ENCODE results near the gene SYT11. TPM values are rescaled to one million over a fixed set of nuclear protein-coding genes. Genes with fewer than 3 reads are reported as not detected.

SYT11 gene
- total and polyA plus RNA-seq, 9 of the 15 experiments (the other 6 are each of a cell fraction or from before 2014, with no cell fraction given) = 0.05 to 0.18 (median 0.11) TPM

GRCh38 chr1:155911156-155912055 lies 52.0 kb downstream of the SYT11 start, which contains the start of gene RIT1 (continued):
- TF ChIP-seq ZNF785 (CRISPR knock-in tag; IDR thresholded peaks at IDR 0.05) (no peak), E2F4 (CRISPR knock-in tag; IDR thresholded peaks at IDR 0.05; ENCODE audit: low read depth) (no peak), EWSR1 (IDR thresholded peaks at IDR 0.05; ENCODE audit: borderline replicate concordance, low read depth, partially characterized antibody) (no peak), ZNF75A (CRISPR knock-in tag; IDR thresholded peaks at IDR 0.05) (no peak), DACH1 (IDR thresholded peaks at IDR 0.05; ENCODE audit: partially characterized antibody) (no peak), TFE3 (CRISPR knock-in tag; IDR thresholded peaks at IDR 0.05) (no peak), ZNF408 (CRISPR knock-in tag; IDR thresholded peaks at IDR 0.05; ENCODE audit: low read depth) (no peak), MED1 (CRISPR knock-in tag; IDR thresholded peaks at IDR 0.05; ENCODE audit: borderline replicate concordance) (no peak), CUX1 (CRISPR knock-in tag; IDR thresholded peaks at IDR 0.05) (no peak), ZNF124 (CRISPR knock-in tag; IDR thresholded peaks at IDR 0.05) (no peak), GTF2A2 (tag; IDR thresholded peaks at IDR 0.05) (no peak), SMARCE1 (IDR thresholded peaks at IDR 0.05) (no peak), ZNF274 (IDR thresholded peaks at IDR 0.05; ENCODE audit: borderline replicate concordance, low read depth, low read length) (no peak), ARID4B (CRISPR knock-in tag; IDR thresholded peaks at IDR 0.05) (no peak)
